H9 (cell line): ENCODE data around the gene SMAD3. TPM values are rescaled to one million over a fixed set of nuclear protein-coding genes. Genes with fewer than 3 reads are reported as not detected.

ENCODE experiments used
- DNase-seq: peaks from one replicate; pipeline ENCODE4 v3.0.0-alpha.2; 2017
- H2AFZ ChIP-seq: one replicate; pipeline ENCODE4 v1.6.1; 2013; ENCODE audit warnings: mild to moderate bottlenecking, low read length, control low read depth, moderate library complexity
- H2AK5ac ChIP-seq: 2 replicates; pipeline ENCODE4 v1.6.1; 2013; ENCODE audit warnings: low read length, control low read depth, mixed read lengths; ENCODE audit not compliant: insufficient read length
- H2BK120ac ChIP-seq: one replicate; pipeline ENCODE4 v1.6.1; 2013; ENCODE audit warnings: low read depth, mild to moderate bottlenecking, low read length, control low read depth, inconsistent platforms; ENCODE audit not compliant: poor library complexity, severe bottlenecking
- H2BK12ac ChIP-seq: 2 replicates; pipeline ENCODE4 v1.6.1; 2013; ENCODE audit warnings: low read length, control low read depth, mixed read lengths, low read depth; ENCODE audit not compliant: insufficient read length
- H2BK15ac ChIP-seq: 2 replicates; pipeline ENCODE4 v1.6.1; 2013; ENCODE audit warnings: low read depth, low read length, control low read depth
- H2BK20ac ChIP-seq: one replicate; pipeline ENCODE4 v1.6.1; 2013; ENCODE audit warnings: low read depth, mild to moderate bottlenecking, low read length, control low read depth, inconsistent platforms; ENCODE audit not compliant: poor library complexity, severe bottlenecking
- H2BK5ac ChIP-seq: 2 replicates; pipeline ENCODE4 v1.6.1; 2013; ENCODE audit warnings: low read length, control low read depth, mixed read lengths; ENCODE audit not compliant: insufficient read length
- H3K14ac ChIP-seq: 2 replicates; pipeline ENCODE4 v1.6.1; 2013; ENCODE audit warnings: low read length, control low read depth; ENCODE audit not compliant: insufficient read depth
- H3K18ac ChIP-seq: 2 replicates; pipeline ENCODE4 v1.6.1; 2013; ENCODE audit warnings: low read depth, mild to moderate bottlenecking, mixed read lengths, low read length, control low read depth; ENCODE audit not compliant: insufficient read length
- H3K23ac ChIP-seq: 2 replicates; pipeline ENCODE4 v1.6.1; 2013; ENCODE audit warnings: low read length, control low read depth, mixed read lengths, low read depth; ENCODE audit not compliant: insufficient read length
- H3K23me2 ChIP-seq: 2 replicates; pipeline ENCODE4 v1.6.1; 2013; ENCODE audit warnings: low read depth, mild to moderate bottlenecking, mixed read lengths, low read length, control low read depth; ENCODE audit not compliant: insufficient read length, poor library complexity, severe bottlenecking
- H3K27ac ChIP-seq: 2 replicates; pipeline ENCODE4 v1.5.1; 2013; ENCODE audit warnings: low read length, control low read depth, mixed read lengths, low read depth; ENCODE audit not compliant: insufficient read length
- H3K27me3 ChIP-seq: 2 replicates; pipeline ENCODE4 v1.6.1; 2013; ENCODE audit warnings: low read length, control low read depth, inconsistent platforms; ENCODE audit not compliant: insufficient read depth
- H3K4ac ChIP-seq: 2 replicates; pipeline ENCODE4 v1.6.1; 2013; ENCODE audit warnings: low read depth, mild to moderate bottlenecking, control low read depth, inconsistent platforms, low read length, moderate library complexity
- H3K4me1 ChIP-seq: 2 replicates; pipeline ENCODE4 v1.6.1; 2013; ENCODE audit warnings: low read length, control low read depth, inconsistent platforms; ENCODE audit not compliant: insufficient read depth
- H3K4me2 ChIP-seq: 2 replicates; pipeline ENCODE4 v1.6.1; 2013; ENCODE audit warnings: low read length, control low read depth, mixed read lengths; ENCODE audit not compliant: insufficient read length, insufficient read depth
- H3K56ac ChIP-seq: 2 replicates; pipeline ENCODE4 v1.6.1; 2013; ENCODE audit warnings: low read depth, mild to moderate bottlenecking, mixed read lengths, low read length, control low read depth; ENCODE audit not compliant: insufficient read length
- H3K79me1 ChIP-seq: 2 replicates; pipeline ENCODE4 v1.6.1; 2013; ENCODE audit warnings: low read depth, mild to moderate bottlenecking, moderate library complexity, low read length, control low read depth, inconsistent platforms; ENCODE audit not compliant: insufficient read depth, poor library complexity, severe bottlenecking
- H3K79me2 ChIP-seq: 2 replicates; pipeline ENCODE4 v1.6.1; 2013; ENCODE audit warnings: low read length, control low read depth, inconsistent platforms; ENCODE audit not compliant: insufficient read depth
- H3K9ac ChIP-seq: 2 replicates; pipeline ENCODE4 v1.6.1; 2013; ENCODE audit warnings: low read length, control low read depth, mixed read lengths; ENCODE audit not compliant: insufficient read length; ENCODE audit errors: extremely low read depth
- H3K9me3 ChIP-seq: one replicate; pipeline ENCODE4 v1.6.1; 2013; ENCODE audit warnings: low read depth, low read length, inconsistent platforms; ENCODE audit not compliant: control insufficient read depth
- H3T11ph ChIP-seq: one replicate; pipeline ENCODE4 v1.6.1; 2013; ENCODE audit warnings: mild to moderate bottlenecking, low read length, control low read depth, inconsistent platforms
- H4K20me1 ChIP-seq: one replicate; pipeline ENCODE4 v1.6.1; 2013; ENCODE audit not compliant: control insufficient read depth, insufficient read length, insufficient read depth
- H4K5ac ChIP-seq: 2 replicates; pipeline ENCODE4 v1.6.1; 2013; ENCODE audit warnings: low read depth, mild to moderate bottlenecking, mixed read lengths, low read length, control low read depth; ENCODE audit not compliant: insufficient read length
- H4K8ac ChIP-seq: replicated peaks from 2 replicates; pipeline ENCODE4 v1.6.1; 2013; ENCODE audit warnings: low read length, control low read depth, mixed read lengths, low read depth; ENCODE audit not compliant: insufficient read length
- H4K91ac ChIP-seq: 2 replicates; pipeline ENCODE4 v1.6.1; 2013; ENCODE audit warnings: low read depth, mild to moderate bottlenecking, moderate library complexity, mixed read lengths, low read length, control low read depth; ENCODE audit not compliant: insufficient read length
- H3K27ac Mint-ChIP-seq, 3 experiments: 2 replicates in 2 of 3; 3 replicates in 1 of 3; pipeline ENCODE4 v1.8.0; 2020 to 2021; ENCODE audit warnings: mixed read lengths in 3 of 3, mild to moderate bottlenecking in 1 of 3, moderate library complexity in 1 of 3
- H3K27me3 Mint-ChIP-seq: 2 replicates; pipeline ENCODE4 v1.8.0; 2021; ENCODE audit warnings: low read depth, mild to moderate bottlenecking, moderate library complexity, mixed read lengths
- H3K36me3 Mint-ChIP-seq, 3 experiments: 2 replicates in 2 of 3; 3 replicates in 1 of 3; pipeline ENCODE4 v1.8.0; 2020 to 2021; ENCODE audit warnings: low read depth in 3 of 3, mixed read lengths in 3 of 3; ENCODE audit not compliant: insufficient read depth in 1 of 3
- H3K4me1 Mint-ChIP-seq, 2 experiments: 2 replicates each; pipeline ENCODE4 v1.8.0; 2020; ENCODE audit warnings: mixed read lengths in 2 of 2
- H3K4me3 Mint-ChIP-seq, 2 experiments: 2 replicates in 1 of 2; 3 replicates in 1 of 2; pipeline ENCODE4 v1.8.0; 2020 to 2021; ENCODE audit warnings: mild to moderate bottlenecking in 2 of 2, mixed read lengths in 2 of 2, moderate library complexity in 1 of 2
- H3K9me3 Mint-ChIP-seq, 2 experiments: 2 replicates in 1 of 2; 3 replicates in 1 of 2; pipeline ENCODE4 v1.8.0; 2020; ENCODE audit warnings: mild to moderate bottlenecking in 2 of 2, mixed read lengths in 2 of 2, moderate library complexity in 1 of 2
- WGBS: extraction: QIAGEN DNeasy Blood & Tissue Kit; methylation state at CpG from one replicate; pipeline ENCODE4 v1.1.7; 2013; ENCODE audit warnings: missing lambda C conversion rate, low lambda C conversion rate, mixed read lengths; ENCODE audit not compliant: insufficient read length; ENCODE audit errors: extremely low coverage; 5-methylcytosine and 5-hydroxymethylcytosine counted together
- total RNA-seq: library from RNA; stranded (reverse); gene quantifications from 2 replicates; pipeline ENCODE4 v1.2.1, GENCODE V29; 2021
- TF ChIP-seq, protein P1 (sequence below): fragments of 200-600 bp; sonication (generic); conservative IDR thresholded peaks from 3 replicates; pipeline ENCODE4 v1.8.0; 2021; ENCODE audit warnings: antibody characterized with exemption, mild to moderate bottlenecking

SMAD3 gene
- total RNA-seq, 1 experiment from 2014 or later = 26.7 TPM

DNA sequence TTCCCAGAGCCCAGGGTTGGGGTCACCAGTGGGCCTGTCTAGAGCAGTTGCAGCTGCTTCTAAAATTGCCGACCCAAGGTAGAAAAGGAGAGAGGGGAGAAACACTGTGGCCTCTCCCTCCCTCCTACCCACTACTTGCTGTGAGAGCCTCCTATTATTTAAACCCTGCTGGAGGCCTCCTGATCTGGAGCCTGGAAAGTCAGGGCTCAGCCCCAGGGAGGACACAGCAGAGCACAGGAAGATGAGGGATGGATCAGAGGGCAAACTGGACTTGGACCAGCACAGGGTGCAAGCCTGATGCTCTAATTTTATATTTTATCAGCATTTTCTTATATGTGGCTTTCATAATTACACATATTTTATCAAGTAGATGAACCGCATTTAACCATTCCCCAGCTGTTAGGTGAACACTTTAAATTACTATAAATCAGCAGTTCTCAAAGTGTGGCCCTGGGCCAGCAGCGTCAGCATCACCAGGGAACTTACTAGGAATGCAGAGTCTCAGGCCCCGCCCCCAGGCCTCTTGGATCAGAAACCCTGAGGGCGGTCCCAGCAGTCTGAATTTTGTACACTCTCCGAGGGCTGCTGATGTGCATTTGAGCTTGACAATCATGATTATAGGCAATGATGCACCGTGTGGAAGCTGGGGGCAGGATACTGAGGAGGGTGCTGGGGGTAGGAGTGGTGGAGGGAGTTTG, 26.7 kb downstream of the SMAD3 start:
- no peak overlapping the region for H3K9ac ChIP-seq
- no peak overlapping the region for H2BK15ac ChIP-seq
- H3K27me3 Mint-ChIP-seq = no peaks in the 10 kb centered on the region
- no peaks in the 10 kb centered on the region; the same call in 1 of the 2 replicates for H3K79me2 ChIP-seq
- no peak overlapping the region for H3K27ac ChIP-seq
- no peak overlapping the region for H4K5ac ChIP-seq
- peak overlapping the region; percentile 80 to 87 (median 86); a peak in 6 of 7 replicates for H3K27ac Mint-ChIP-seq
- H4K20me1 ChIP-seq = no peaks in the 10 kb centered on the region
- H4K91ac ChIP-seq = no peak overlapping the region
- no peak overlapping the region for H2BK20ac ChIP-seq
- H3K36me3 Mint-ChIP-seq = peaks cover 0 to 5% (median 0%) of the 10 kb centered on the region in 3 experiments; a peak in 3 of 7 replicates
- no peak overlapping the region for H2BK5ac ChIP-seq
- H3T11ph ChIP-seq = no peak overlapping the region
- no peak overlapping the region for H4K8ac ChIP-seq
- DNase-seq = no peak
- H2AFZ ChIP-seq = no peak overlapping the region
- H3K4me1 Mint-ChIP-seq = peaks cover 68 to 77% of the 10 kb centered on the region in 2 experiments
- no peaks in the 10 kb centered on the region for H3K9me3 ChIP-seq
- H3K27me3 ChIP-seq = no peaks in the 10 kb centered on the region
- no peaks in the 10 kb centered on the region for H3K79me1 ChIP-seq
- no peak overlapping the region for H2AK5ac ChIP-seq
- H3K4me1 ChIP-seq = peaks cover 14% of the 10 kb centered on the region; the same call in 1 of the 2 replicates
- H3K9me3 Mint-ChIP-seq = no peaks in the 10 kb centered on the region
- no peaks in the 10 kb centered on the region for H3K23me2 ChIP-seq
- H3K4me3 Mint-ChIP-seq = peak overlapping the region in 1 of 2 experiments; percentile 27; a peak in 1 of 5 replicates
- H2BK120ac ChIP-seq = no peak overlapping the region
- H3K4ac ChIP-seq = no peak overlapping the region
- no CpG with 5 or more reads among the region's 7 CpGs for WGBS
- H3K4me2 ChIP-seq = no peak overlapping the region
- H3K56ac ChIP-seq = no peak overlapping the region
- H3K23ac ChIP-seq = no peak overlapping the region
- H3K18ac ChIP-seq = no peak overlapping the region
- H2BK12ac ChIP-seq = no peak overlapping the region
- no peak overlapping the region for H3K14ac ChIP-seq
- TF ChIP-seq, protein P1, sequence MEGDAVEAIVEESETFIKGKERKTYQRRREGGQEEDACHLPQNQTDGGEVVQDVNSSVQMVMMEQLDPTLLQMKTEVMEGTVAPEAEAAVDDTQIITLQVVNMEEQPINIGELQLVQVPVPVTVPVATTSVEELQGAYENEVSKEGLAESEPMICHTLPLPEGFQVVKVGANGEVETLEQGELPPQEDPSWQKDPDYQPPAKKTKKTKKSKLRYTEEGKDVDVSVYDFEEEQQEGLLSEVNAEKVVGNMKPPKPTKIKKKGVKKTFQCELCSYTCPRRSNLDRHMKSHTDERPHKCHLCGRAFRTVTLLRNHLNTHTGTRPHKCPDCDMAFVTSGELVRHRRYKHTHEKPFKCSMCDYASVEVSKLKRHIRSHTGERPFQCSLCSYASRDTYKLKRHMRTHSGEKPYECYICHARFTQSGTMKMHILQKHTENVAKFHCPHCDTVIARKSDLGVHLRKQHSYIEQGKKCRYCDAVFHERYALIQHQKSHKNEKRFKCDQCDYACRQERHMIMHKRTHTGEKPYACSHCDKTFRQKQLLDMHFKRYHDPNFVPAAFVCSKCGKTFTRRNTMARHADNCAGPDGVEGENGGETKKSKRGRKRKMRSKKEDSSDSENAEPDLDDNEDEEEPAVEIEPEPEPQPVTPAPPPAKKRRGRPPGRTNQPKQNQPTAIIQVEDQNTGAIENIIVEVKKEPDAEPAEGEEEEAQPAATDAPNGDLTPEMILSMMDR = no peak
